ENCODE results near the gene IGF1R.

- no peak for TF ChIP-seq BCL11A (IDR thresholded peaks at IDR 0.05; ENCODE audit: low read depth in 2 of 2, low read length in 2 of 2)
- TF ChIP-seq EZH2 (IDR thresholded peaks at IDR 0.05; ENCODE audit: low read depth, low read length, severe bottlenecking), result no peak
- no peak for TF ChIP-seq MAX (IDR thresholded peaks at IDR 0.05)
Observed at GRCh38 chr15:98714922-98715321, 66.6 kb downstream of the IGF1R start.
